HEK293 (cell line): Measurements from ENCODE around the gene APCDD1.

Experiments used
- CTCF ChIA-PET: fragments of 350-600 bp; formaldehyde crosslinking; extraction: SDS; loops from one replicate; lab custom pipeline; 2021; ENCODE audit warnings: antibody characterized with exemption; lab: Yijun Ruan, JAX
- POLR2A ChIA-PET: fragments of 300-600 bp; formaldehyde crosslinking; extraction: SDS; loops from one replicate; lab custom pipeline; 2020; ENCODE audit warnings: antibody characterized with exemption, inconsistent platforms; lab: Yijun Ruan, JAX
- H3K27ac ChIP-seq: fragments of 200-500 bp; sonication (Bioruptor generic); 2 replicates; pipeline ENCODE4 v1.5.1; 2014; ENCODE audit warnings: low read depth, low read length, control low read depth, inconsistent platforms; ENCODE audit errors: extremely low read depth
- H3K36me3 ChIP-seq, 2 experiments: fragments of 200-500 bp in 1 of 2; sonication (Bioruptor generic) in 1 of 2; 1 replicate in 1 of 2; 2 replicates in 1 of 2; pipeline ENCODE4 v1.5.1; 2014 to 2017; ENCODE audit warnings: inconsistent platforms in 2 of 2, low read length in 2 of 2; ENCODE audit not compliant: control insufficient read depth in 2 of 2, insufficient read depth in 1 of 2
- H3K4me1 ChIP-seq: fragments of 200-500 bp; sonication (Bioruptor generic); 2 replicates; pipeline ENCODE4 v1.5.1; 2014; ENCODE audit warnings: mild to moderate bottlenecking, low read length, inconsistent platforms; ENCODE audit not compliant: control insufficient read depth, insufficient read depth
- H3K4me3 ChIP-seq: 2 replicates; pipeline ENCODE4 v1.5.1; 2011; ENCODE audit warnings: low read depth, mild to moderate bottlenecking, control low read depth, low read length, moderate library complexity
- H3K9me3 ChIP-seq: fragments of 200-500 bp; sonication (Bioruptor generic); 2 replicates; pipeline ENCODE4 v1.5.1; 2014; ENCODE audit warnings: low read depth, low read length, inconsistent platforms; ENCODE audit not compliant: control insufficient read depth, insufficient read depth
- BCL11A ChIP-seq: fragments of 450-650 bp; formaldehyde crosslinking; IDR thresholded peaks from 2 replicates; pipeline ENCODE4 v1.5.1; 2016; ENCODE audit warnings: low read depth, missing biosample characterization, missing genetic modification characterization
- PRDM1 ChIP-seq: fragments of 450-650 bp; formaldehyde crosslinking; IDR thresholded peaks from 2 replicates; pipeline ENCODE4; 2016; ENCODE audit warnings: missing biosample characterization, missing genetic modification characterization
- PRDM2 ChIP-seq: fragments of 450-650 bp; formaldehyde crosslinking; IDR thresholded peaks from 2 replicates; pipeline ENCODE4 v1.5.1; 2016; ENCODE audit warnings: missing biosample characterization, missing genetic modification characterization, borderline replicate concordance
- SETDB1 ChIP-seq: IDR thresholded peaks from one replicate; pipeline ENCODE4 v1.6.1; 2017; ENCODE audit warnings: mild to moderate bottlenecking, low read length, moderate library complexity, mixed read lengths; ENCODE audit not compliant: insufficient read length
- TSHZ1 ChIP-seq: fragments of 450-650 bp; formaldehyde crosslinking; IDR thresholded peaks from 2 replicates; pipeline ENCODE4 v1.5.1; 2016; ENCODE audit warnings: missing biosample characterization, missing genetic modification characterization, borderline replicate concordance
- ZBTB1 ChIP-seq: fragments of 450-650 bp; formaldehyde crosslinking; IDR thresholded peaks from 2 replicates; pipeline ENCODE4 v1.5.1; 2016; ENCODE audit warnings: missing biosample characterization, missing genetic modification characterization
- ZBTB11 ChIP-seq: fragments of 450-650 bp; formaldehyde crosslinking; conservative IDR thresholded peaks from 2 replicates; pipeline ENCODE4 v1.5.1; 2016; ENCODE audit warnings: low read depth, missing biosample characterization, missing genetic modification characterization
- ZFP3 ChIP-seq: fragments of 450-650 bp; formaldehyde crosslinking; IDR thresholded peaks from 2 replicates; pipeline ENCODE4 v1.5.1; 2016; ENCODE audit warnings: low read depth, missing biosample characterization, missing genetic modification characterization
- ZNF114 ChIP-seq: fragments of 450-650 bp; formaldehyde crosslinking; IDR thresholded peaks from 2 replicates; pipeline ENCODE4 v1.5.0; 2017; ENCODE audit warnings: missing biosample characterization, missing genetic modification characterization
- ZNF274 ChIP-seq, 2 experiments: fragments of 200-500 bp in 1 of 2; fragments of 450-650 bp in 1 of 2; sonication (Bioruptor generic) in 1 of 2; formaldehyde crosslinking in 1 of 2; IDR thresholded peaks; 2 replicates each; pipeline versions ENCODE4 v1.5.1 to v1.6.1; 2014 to 2016; ENCODE audit warnings: borderline replicate concordance in 1 of 2, inconsistent platforms in 1 of 2, low read length in 1 of 2, missing biosample characterization in 1 of 2, missing genetic modification characterization in 1 of 2
- ZNF280D ChIP-seq: fragments of 450-650 bp; formaldehyde crosslinking; IDR thresholded peaks from 2 replicates; pipeline ENCODE4 v1.5.1; 2016; ENCODE audit warnings: missing biosample characterization, missing genetic modification characterization
- ZNF423 ChIP-seq: fragments of 450-650 bp; formaldehyde crosslinking; IDR thresholded peaks from 2 replicates; pipeline ENCODE4 v1.5.1; 2016; ENCODE audit warnings: missing biosample characterization, missing genetic modification characterization
- ZNF518A ChIP-seq: fragments of 450-650 bp; formaldehyde crosslinking; conservative IDR thresholded peaks from 2 replicates; pipeline ENCODE4 v1.5.1; 2016; ENCODE audit warnings: low read depth, missing biosample characterization, missing genetic modification characterization
- ZNF701 ChIP-seq: fragments of 450-650 bp; formaldehyde crosslinking; IDR thresholded peaks from 2 replicates; pipeline ENCODE4 v1.5.1; 2016; ENCODE audit warnings: missing biosample characterization, missing genetic modification characterization
- ZNF785 ChIP-seq: fragments of 450-650 bp; formaldehyde crosslinking; IDR thresholded peaks from 2 replicates; pipeline ENCODE4 v1.5.1; 2016; ENCODE audit warnings: missing biosample characterization, missing genetic modification characterization
- ZNF792 ChIP-seq: fragments of 450-650 bp; formaldehyde crosslinking; IDR thresholded peaks from 2 replicates; pipeline ENCODE4 v1.5.1; 2016; ENCODE audit warnings: missing biosample characterization, missing genetic modification characterization

Gene APCDD1

GRCh38 chr18:10495936-10496335, 41.5 kb downstream of the APCDD1 start:
- H3K4me1 ChIP-seq: no peaks in the 10 kb centered on the region
- no peak for TF ChIP-seq ZNF280D (tag by site-specific recombination)
- no peak for TF ChIP-seq PRDM2
- no peak for TF ChIP-seq ZNF114
- TF ChIP-seq ZBTB1 (tag by site-specific recombination): no peak
- no peak for TF ChIP-seq PRDM1 (tag by site-specific recombination)
- no peak for TF ChIP-seq ZNF792
- TF ChIP-seq ZNF701 (tag by site-specific recombination): no peak
- no peak for TF ChIP-seq ZNF518A (tag by site-specific recombination)
- TF ChIP-seq ZFP3 (tag by site-specific recombination): no peak
- no peak for TF ChIP-seq ZNF274 (IDR thresholded peaks at IDR 0.05; ENCODE audit: low read length)
- no peak for TF ChIP-seq ZNF274 (tag by site-specific recombination; IDR thresholded peaks at IDR 0.05; ENCODE audit: borderline replicate concordance)
- TF ChIP-seq BCL11A (tag by site-specific recombination): no peak
- no peak for TF ChIP-seq ZBTB11 (tag by site-specific recombination)
- no peak for TF ChIP-seq TSHZ1 (tag by site-specific recombination)
- TF ChIP-seq SETDB1: no peak
- no peak for TF ChIP-seq ZNF785 (tag by site-specific recombination)
- no peak for TF ChIP-seq ZNF423 (tag by site-specific recombination)
- H3K9me3 ChIP-seq: no peaks in the 10 kb centered on the region
- no peak overlapping the region for H3K4me3 ChIP-seq
- H3K36me3 ChIP-seq: no peaks in the 10 kb centered on the region
- H3K27ac ChIP-seq: no peak overlapping the region
- POLR2A ChIA-PET: no interaction called here
- CTCF ChIA-PET: interaction anchor here (0.5 kb wide), 1 partner anchor 695 kb away, joined by 3 read pairs; no protein-coding TSS in a partner anchor
